ENCODE results near the gene SERPINA7.

DNA sequence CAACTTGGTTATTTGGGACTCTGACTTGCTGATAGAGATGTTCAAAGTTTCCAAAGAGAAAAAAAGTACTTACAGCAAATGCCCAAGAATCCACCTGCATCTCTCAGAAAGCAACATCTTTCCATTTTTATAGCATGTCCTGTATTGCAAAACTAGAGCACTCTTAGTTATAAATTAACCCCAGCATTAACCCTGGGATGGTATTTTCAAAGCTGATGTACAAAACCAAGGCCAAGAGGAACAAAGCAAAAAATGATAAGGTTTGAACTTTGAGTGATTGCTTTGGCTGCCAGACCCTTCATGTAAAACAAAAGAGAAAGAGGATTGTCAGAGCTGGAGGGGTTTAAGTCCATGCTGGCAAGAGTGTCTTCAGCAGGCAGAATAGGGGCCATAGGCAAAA lies at the start of gene SERPINA7:
- TF ChIP-seq, protein P1, sequence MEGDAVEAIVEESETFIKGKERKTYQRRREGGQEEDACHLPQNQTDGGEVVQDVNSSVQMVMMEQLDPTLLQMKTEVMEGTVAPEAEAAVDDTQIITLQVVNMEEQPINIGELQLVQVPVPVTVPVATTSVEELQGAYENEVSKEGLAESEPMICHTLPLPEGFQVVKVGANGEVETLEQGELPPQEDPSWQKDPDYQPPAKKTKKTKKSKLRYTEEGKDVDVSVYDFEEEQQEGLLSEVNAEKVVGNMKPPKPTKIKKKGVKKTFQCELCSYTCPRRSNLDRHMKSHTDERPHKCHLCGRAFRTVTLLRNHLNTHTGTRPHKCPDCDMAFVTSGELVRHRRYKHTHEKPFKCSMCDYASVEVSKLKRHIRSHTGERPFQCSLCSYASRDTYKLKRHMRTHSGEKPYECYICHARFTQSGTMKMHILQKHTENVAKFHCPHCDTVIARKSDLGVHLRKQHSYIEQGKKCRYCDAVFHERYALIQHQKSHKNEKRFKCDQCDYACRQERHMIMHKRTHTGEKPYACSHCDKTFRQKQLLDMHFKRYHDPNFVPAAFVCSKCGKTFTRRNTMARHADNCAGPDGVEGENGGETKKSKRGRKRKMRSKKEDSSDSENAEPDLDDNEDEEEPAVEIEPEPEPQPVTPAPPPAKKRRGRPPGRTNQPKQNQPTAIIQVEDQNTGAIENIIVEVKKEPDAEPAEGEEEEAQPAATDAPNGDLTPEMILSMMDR (IDR thresholded peaks at IDR 0.05; ENCODE audit: low read depth, low read length), result no peak
- TF ChIP-seq EZH2phosphoT487 (IDR thresholded peaks at IDR 0.05; ENCODE audit: low read depth), result no peak

Data from OCI-LY3 (cell line).